Kidney (tissue), 14 donors: ENCODE measurements around the gene GRAMD2A. TPM values are rescaled to one million over a fixed set of nuclear protein-coding genes. Genes with fewer than 3 reads are reported as not detected.

Experiments used
- DNase-seq, 5 donors: peaks; one replicate each; pipeline ENCODE4 v3.0.0-alpha.2; 2013 to 2020
- FAIRE-seq: peaks from 2 replicates; lab custom pipeline; 2012; peaks lifted over from hg19 to GRCh38; lab: Jason Lieb, UNC
- H3K27ac ChIP-seq, 2 donors: one replicate each; pipeline ENCODE4 v1.7.0; 2013; ENCODE audit warnings: low read depth in 2 of 2, low read length in 2 of 2, inconsistent platforms in 1 of 2
- H3K27me3 ChIP-seq: one replicate; pipeline ENCODE4 v1.7.1; 2013; ENCODE audit warnings: low read length, inconsistent platforms; ENCODE audit not compliant: control insufficient read depth, insufficient read depth
- H3K36me3 ChIP-seq, 3 donors: one replicate each; pipeline versions ENCODE4 v1.7.0 to v1.7.1; 2013; ENCODE audit warnings: low read length in 3 of 3, control low read depth in 1 of 3, inconsistent platforms in 1 of 3; ENCODE audit not compliant: insufficient read depth in 3 of 3, control insufficient read depth in 2 of 3
- H3K4me1 ChIP-seq, 3 donors: one replicate each; pipeline versions ENCODE4 v1.7.0 to v1.7.1; 2013; ENCODE audit warnings: low read length in 3 of 3, inconsistent platforms in 1 of 3, low read depth in 1 of 3; ENCODE audit not compliant: control insufficient read depth in 2 of 3, insufficient read depth in 2 of 3
- H3K4me3 ChIP-seq, 3 donors: one replicate each; pipeline versions ENCODE4 v1.7.0 to v1.8.1; 2013; ENCODE audit warnings: low read length in 3 of 3, control low read depth in 1 of 3, inconsistent platforms in 1 of 3
- H3K9ac ChIP-seq, 3 donors: one replicate each; pipeline versions ENCODE4 v1.7.0 to v1.7.1; 2013; ENCODE audit warnings: low read length in 3 of 3, control low read depth in 1 of 3, inconsistent platforms in 1 of 3
- H3K9me3 ChIP-seq, 3 donors: one replicate each; pipeline versions ENCODE4 v1.7.0 to v1.7.1; 2013; ENCODE audit warnings: low read length in 3 of 3, control low read depth in 1 of 3, inconsistent platforms in 1 of 3; ENCODE audit not compliant: control insufficient read depth in 2 of 3, insufficient read depth in 1 of 3
- CTCF ChIP-seq: IDR thresholded peaks from 3 replicates; pipeline ENCODE4 v1.5.1; 2012; ENCODE audit warnings: mild to moderate bottlenecking, moderate library complexity, borderline replicate concordance; ENCODE audit not compliant: insufficient read depth; ENCODE audit errors: extremely low read depth
- intact Hi-C: fragments of 100-400 bp; cut with DNase I; formaldehyde crosslinking; loops from one replicate; pipeline ENCODE4 v1.11.1; 2022
- polyA plus RNA-seq: library from polyadenylated mRNA; stranded (reverse); fragments of 350-450 nt; fragmentation: Illumina TruSeq; extraction: RNeasy Lipid Tissue Mini Kit (QIAGEN cat#74804); gene quantifications from one replicate; pipeline ENCODE4 v1.2.3, GENCODE V29; 2014; ENCODE audit warnings: low read depth, low replicate concordance; ENCODE audit not compliant: insufficient read depth
- total RNA-seq: library from RNA; stranded (reverse); fragmentation: NEBNext Ultra II Directional; extraction: Animal tissue kit (Norgen Biotek cat#: 25700); gene quantifications from one replicate; pipeline ENCODE4 v1.2.1, GENCODE V29; 2021
- donor health status: control.
- donor health status: control.
- donor health status: control.
- donor health status: control.
- donor health status: control.
- donor health status: DM: yes; HTN: yes; CAD: no.
- donor health status: Normal renal cell carcinoma (clear cell type).

GRAMD2A gene
- total and polyA plus RNA-seq, 2 donors from 2014 or later = 2.7 to 5.4 TPM

GRCh38 chr15:72146221-72146620 is 51.4 kb downstream of the GRAMD2A start:
- Histone ChIP-seq H3K27me3 (no peaks in the 10 kb centered on the region), H3K9me3 (no peaks in the 10 kb centered on the region), H3K9ac (no peak overlapping the region), H3K4me3 (no peak overlapping the region), H3K4me1 (peaks cover 2 to 7% (median 4%) of the 10 kb centered on the region in 3 donors), H3K27ac (no peak overlapping the region), H3K36me3 (no peaks in the 10 kb centered on the region)
- FAIRE-seq (no peak), DNase-seq (no peak)
- intact Hi-C loops = no loop called here
- TF ChIP-seq CTCF = no peak

- TF ChIP-seq CTCF = no peak
Observed at GRCh38 chr15:72141171-72142084, 56.2 kb downstream of the GRAMD2A start.

GRCh38 chr15:72140088-72140487 is 57.5 kb downstream of the GRAMD2A start:
- H3K27me3 ChIP-seq = no peaks in the 10 kb centered on the region
- H3K9ac ChIP-seq = no peak overlapping the region
- H3K9me3 ChIP-seq = no peaks in the 10 kb centered on the region
- peak overlapping the region in 1 of 2 donors; percentile 5 for H3K27ac ChIP-seq
- DNase-seq = no peak
- H3K36me3 ChIP-seq = no peaks in the 10 kb centered on the region
- TF ChIP-seq CTCF = no peak
- peaks cover 3 to 14% (median 10%) of the 10 kb centered on the region in 3 donors for H3K4me1 ChIP-seq
- intact Hi-C loops = no loop called here
- FAIRE-seq = no peak
- H3K4me3 ChIP-seq = no peak overlapping the region

More at GRCh38 chr15:72141171-72142084, 56.2 kb downstream of the GRAMD2A start:
- FAIRE-seq (no peak), DNase-seq (no peak)
- Histone ChIP-seq H3K9me3 (no peaks in the 10 kb centered on the region), H3K27ac (peak overlapping the region; percentile 58 to 82), H3K36me3 (no peaks in the 10 kb centered on the region), H3K4me1 (peaks cover 3 to 12% (median 8%) of the 10 kb centered on the region in 3 donors), H3K27me3 (no peaks in the 10 kb centered on the region), H3K9ac (no peak overlapping the region), H3K4me3 (no peak overlapping the region)
- intact Hi-C loops = no loop called here
